Measurements from ENCODE around the gene ZNRF1. TPM values are rescaled to one million over a fixed set of nuclear protein-coding genes. Genes with fewer than 3 reads are reported as not detected.

ZNRF1 gene
- total RNA-seq, 1 donor from 2014 or later, result 10.8 TPM

GRCh38 chr16:75019586-75019985 is 20.8 kb downstream of the ZNRF1 start:
- H3K27me3 ChIP-seq (ENCODE audit: control insufficient read depth, insufficient read depth, low read length), result no peaks in the 10 kb centered on the region
- H3K4me3 ChIP-seq (ENCODE audit: low read depth, low read length), result no peak overlapping the region
- TF ChIP-seq CTCF (IDR thresholded peaks at IDR 0.05; ENCODE audit: insufficient read depth, low read length, severe bottlenecking), result no peak
- FAIRE-seq, result no peak
- H3K36me3 ChIP-seq (ENCODE audit: control insufficient read depth, insufficient read depth, low read length), result no peaks in the 10 kb centered on the region
- DNase-seq (ENCODE audit: low read depth), result no peak

GRCh38 chr16:75021410-75021809 is 22.6 kb downstream of the ZNRF1 start:
- DNase-seq (ENCODE audit: low read depth) (no peak), FAIRE-seq (no peak)
- Histone ChIP-seq H3K27me3 (ENCODE audit: control insufficient read depth, insufficient read depth, low read length) (no peaks in the 10 kb centered on the region), H3K4me3 (ENCODE audit: low read depth, low read length) (no peak overlapping the region), H3K36me3 (ENCODE audit: control insufficient read depth, insufficient read depth, low read length) (no peaks in the 10 kb centered on the region)
- no peak for TF ChIP-seq CTCF (IDR thresholded peaks at IDR 0.05; ENCODE audit: insufficient read depth, low read length, severe bottlenecking)

DNA sequence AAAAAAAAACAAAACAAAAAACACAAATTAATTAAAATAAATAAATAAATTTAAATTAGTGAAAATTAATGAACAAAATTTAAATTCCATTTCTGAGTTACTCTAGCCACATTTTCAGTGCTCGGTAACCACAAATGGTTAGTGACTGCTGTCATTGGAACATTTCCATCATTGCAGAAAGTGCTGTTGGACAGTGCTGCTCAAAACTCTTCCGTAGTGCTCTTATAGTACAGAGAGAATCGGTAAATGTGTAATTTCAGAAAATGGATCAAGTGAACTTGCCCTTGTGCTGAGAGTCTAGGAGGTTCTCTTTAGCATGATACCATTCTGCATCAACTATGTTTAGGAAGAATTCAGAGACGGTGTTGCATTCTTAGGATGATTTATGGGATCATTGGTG is 23.7 kb downstream of the ZNRF1 start:
- no peak for TF ChIP-seq CTCF (IDR thresholded peaks at IDR 0.05; ENCODE audit: insufficient read depth, low read length, severe bottlenecking)
- no peak for FAIRE-seq
- Histone ChIP-seq H3K27me3 (ENCODE audit: control insufficient read depth, insufficient read depth, low read length) (no peaks in the 10 kb centered on the region), H3K36me3 (ENCODE audit: control insufficient read depth, insufficient read depth, low read length) (no peaks in the 10 kb centered on the region), H3K4me3 (ENCODE audit: low read depth, low read length) (no peak overlapping the region)
- DNase-seq (ENCODE audit: low read depth), result no peak

DNA sequence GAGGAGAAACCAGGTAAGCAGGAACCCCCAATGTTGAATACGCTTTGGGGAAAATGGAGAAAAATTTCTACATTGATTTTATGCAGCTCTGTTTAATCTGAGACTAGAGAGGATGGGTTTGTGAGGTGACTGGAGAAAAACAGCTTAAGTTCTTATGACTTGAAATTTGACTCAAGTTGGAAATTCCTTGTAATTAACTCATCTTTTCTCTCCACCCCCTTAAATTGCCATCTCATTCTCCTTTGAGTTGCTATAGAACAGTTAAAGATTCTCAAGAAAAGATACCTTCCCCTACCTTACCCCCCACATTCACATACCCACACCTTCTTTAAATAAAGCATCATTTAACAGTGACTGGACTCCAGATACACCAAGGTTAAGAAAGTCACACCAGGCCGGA is 24.2 kb downstream of the ZNRF1 start:
- Histone ChIP-seq H3K4me3 (ENCODE audit: low read depth, low read length) (no peak overlapping the region), H3K36me3 (ENCODE audit: control insufficient read depth, insufficient read depth, low read length) (no peaks in the 10 kb centered on the region), H3K27me3 (ENCODE audit: control insufficient read depth, insufficient read depth, low read length) (no peaks in the 10 kb centered on the region)
- DNase-seq (ENCODE audit: low read depth), result no peak
- FAIRE-seq, result no peak
- TF ChIP-seq CTCF (IDR thresholded peaks at IDR 0.05; ENCODE audit: insufficient read depth, low read length, severe bottlenecking), result no peak

DNA sequence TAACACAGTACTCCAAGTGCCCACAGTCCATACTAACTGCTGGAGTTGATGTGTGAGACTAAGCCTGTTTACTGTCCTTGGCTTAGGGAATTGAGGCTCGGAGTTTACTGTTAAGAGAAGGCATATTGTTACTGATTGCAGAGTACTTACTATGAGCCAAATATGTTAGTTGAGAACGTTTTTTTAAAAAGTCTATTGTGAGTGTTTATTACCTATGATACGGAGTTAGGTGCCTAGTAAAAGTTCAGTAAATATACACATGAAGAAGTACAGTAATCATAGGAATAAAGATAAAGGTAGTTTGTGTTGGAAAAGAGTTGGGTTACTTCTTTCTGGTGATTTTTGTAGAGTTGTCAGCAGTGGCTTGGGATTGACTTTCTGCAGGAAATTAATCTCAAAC is 25.4 kb downstream of the ZNRF1 start:
- FAIRE-seq, result no peak

More for the DNA sequence above, 25.4 kb downstream of the ZNRF1 start:
- TF ChIP-seq CTCF (IDR thresholded peaks at IDR 0.05; ENCODE audit: insufficient read depth, low read length, severe bottlenecking), result no peak
- no peak for DNase-seq (ENCODE audit: low read depth)
- H3K27me3 ChIP-seq (ENCODE audit: control insufficient read depth, insufficient read depth, low read length), result no peaks in the 10 kb centered on the region
- H3K4me3 ChIP-seq (ENCODE audit: low read depth, low read length), result no peak overlapping the region
- H3K36me3 ChIP-seq (ENCODE audit: control insufficient read depth, insufficient read depth, low read length), result no peaks in the 10 kb centered on the region

Measured in bronchial epithelial cell (primary cell).